NCI-H1694 (cell line): ENCODE results near the gene ISG15.
"Not testable (repeated sequence)": the region's sequence is repeated elsewhere in the genome, so short reads cannot be mapped to it uniquely, and the experiment has no call there.

Source experiments
- DNase-seq: peaks from one replicate; lab custom pipeline; 2025; lab: John Stamatoyannopoulos, UW

Gene ISG15

GRCh38 chr1:1013922-1014648, 788 bp downstream of the ISG15 start:
- peak; percentile 46 for DNase-seq

- no peak for DNase-seq
Observed at GRCh38 chr1:1014799-1015681, 1.7 kb downstream of the ISG15 start.

GRCh38 chr1:1017397-1018320, 4.4 kb downstream of the ISG15 start:
- not testable (repeated sequence) for DNase-seq

GRCh38 chr1:1018321-1018685, 5.0 kb downstream of the ISG15 start:
- not testable (repeated sequence) for DNase-seq

GRCh38 chr1:1019122-1019999, 6.1 kb downstream of the ISG15 start:
- no peak for DNase-seq

GRCh38 chr1:1020000-1020404, 6.7 kb downstream of the ISG15 start, which contains the start of gene AGRN:
Gene AGRN (plus strand): TSS chr1:1020120. CDS start chr1:1020173, 53 bp downstream.
- no peak for DNase-seq

- DNase-seq = no peak
Observed at GRCh38 chr1:1020415-1021009, 7.2 kb downstream of the ISG15 start.

GRCh38 chr1:1021010-1021919, 8.0 kb downstream of the ISG15 start:
- no peak for DNase-seq

- no peak for DNase-seq
Observed at GRCh38 chr1:1021920-1022259, 8.6 kb downstream of the ISG15 start.

GRCh38 chr1:1022302-1023009, 9.2 kb downstream of the ISG15 start:
- DNase-seq = no peak

- no peak for DNase-seq
Observed at GRCh38 chr1:1023700-1024099, 10.4 kb downstream of the ISG15 start.

GRCh38 chr1:1024149-1024770, 11.0 kb downstream of the ISG15 start:
- DNase-seq = no peak

GRCh38 chr1:1024771-1025699, 11.7 kb downstream of the ISG15 start:
- no peak for DNase-seq

GRCh38 chr1:1025730-1026129, 12.4 kb downstream of the ISG15 start:
- no peak for DNase-seq

- no peak for DNase-seq
Observed at GRCh38 chr1:1026599-1027413, 13.5 kb downstream of the ISG15 start.

- DNase-seq = no peak
Observed at GRCh38 chr1:1027791-1028190, 14.5 kb downstream of the ISG15 start.
